ENCODE results near the gene OSBPL5. TPM values are rescaled to one million over a fixed set of nuclear protein-coding genes. Genes with fewer than 3 reads are reported as not detected.

The OSBPL5 gene
- total RNA-seq, 1 experiment from 2014 or later, result 16.1 TPM

DNA sequence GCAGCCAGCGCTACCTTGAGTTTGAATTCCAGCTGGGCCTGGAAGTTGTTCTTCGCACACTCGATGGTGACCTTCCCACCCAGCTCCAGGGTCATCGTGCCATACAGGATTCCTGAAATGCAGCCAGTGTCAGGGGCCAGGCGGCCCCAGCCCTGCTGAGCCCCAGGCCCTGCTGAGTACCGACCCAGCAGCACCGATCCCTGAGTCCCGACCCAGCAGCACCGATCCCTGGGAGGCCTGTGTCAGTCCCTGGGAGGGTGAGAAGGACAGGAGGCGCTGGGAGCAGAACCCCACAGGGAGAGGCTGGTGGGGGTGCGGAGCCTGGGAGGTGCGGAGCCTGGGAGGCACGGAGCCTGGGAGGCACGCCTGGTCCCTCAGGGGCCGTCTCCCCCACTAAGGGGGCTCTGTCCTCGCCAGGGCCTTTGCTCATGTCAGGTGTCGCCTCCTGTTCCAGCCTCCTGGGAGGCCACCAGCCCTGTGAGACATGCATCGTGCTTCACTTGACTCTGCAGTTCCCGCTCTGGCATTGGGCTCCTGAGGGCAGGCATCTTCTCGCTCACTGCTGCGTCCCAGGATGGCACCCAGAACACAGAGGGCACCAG, 70.8 kb downstream of the OSBPL5 start:
- Histone ChIP-seq H3K18ac (ENCODE audit: insufficient read length, low read depth, low read length) (no peak overlapping the region), H2BK15ac (ENCODE audit: low read depth, low read length) (no peak overlapping the region), H3K14ac (ENCODE audit: insufficient read depth, low read length) (no peak overlapping the region), H3K9me3 (ENCODE audit: control insufficient read depth, low read depth, low read length) (no peaks in the 10 kb centered on the region), H4K20me1 (ENCODE audit: control insufficient read depth, insufficient read depth, insufficient read length) (no peaks in the 10 kb centered on the region), H3T11ph (ENCODE audit: low read length) (no peak overlapping the region), H4K5ac (ENCODE audit: insufficient read length, low read depth, low read length) (no peak overlapping the region), H3K4me2 (ENCODE audit: insufficient read depth, insufficient read length, low read length) (no peak overlapping the region), H2AK5ac (ENCODE audit: insufficient read length, low read length) (no peak overlapping the region), H3K56ac (ENCODE audit: insufficient read length, low read depth, low read length) (no peak overlapping the region), H2BK5ac (ENCODE audit: insufficient read length, low read length) (no peak overlapping the region), H2AFZ (ENCODE audit: low read length) (no peak overlapping the region), H2BK12ac (ENCODE audit: insufficient read length, low read depth, low read length) (no peak overlapping the region), H4K8ac (replicated peaks; ENCODE audit: insufficient read length, low read depth, low read length) (no peak overlapping the region), H3K23ac (ENCODE audit: insufficient read length, low read depth, low read length) (no peak overlapping the region), H3K79me2 (ENCODE audit: insufficient read depth, low read length) (no peaks in the 10 kb centered on the region), H3K27ac (ENCODE audit: insufficient read length, low read depth, low read length) (no peak overlapping the region), H2BK120ac (ENCODE audit: low read depth, low read length, poor library complexity, severe bottlenecking) (no peak overlapping the region), H3K79me1 (ENCODE audit: insufficient read depth, low read depth, low read length, poor library complexity, severe bottlenecking) (no peaks in the 10 kb centered on the region), H3K4me1 (ENCODE audit: insufficient read depth, low read length) (no peaks in the 10 kb centered on the region), H3K27me3 (ENCODE audit: insufficient read depth, low read length) (no peaks in the 10 kb centered on the region), H3K9ac (ENCODE audit: extremely low read depth, insufficient read length, low read length) (no peak overlapping the region), H4K91ac (ENCODE audit: insufficient read length, low read depth, low read length) (no peak overlapping the region), H3K4ac (ENCODE audit: low read depth, low read length) (no peak overlapping the region), H2BK20ac (ENCODE audit: low read depth, low read length, poor library complexity, severe bottlenecking) (no peak overlapping the region), H3K23me2 (ENCODE audit: insufficient read length, low read depth, low read length, poor library complexity, severe bottlenecking) (no peaks in the 10 kb centered on the region)
- TF ChIP-seq, protein P1, sequence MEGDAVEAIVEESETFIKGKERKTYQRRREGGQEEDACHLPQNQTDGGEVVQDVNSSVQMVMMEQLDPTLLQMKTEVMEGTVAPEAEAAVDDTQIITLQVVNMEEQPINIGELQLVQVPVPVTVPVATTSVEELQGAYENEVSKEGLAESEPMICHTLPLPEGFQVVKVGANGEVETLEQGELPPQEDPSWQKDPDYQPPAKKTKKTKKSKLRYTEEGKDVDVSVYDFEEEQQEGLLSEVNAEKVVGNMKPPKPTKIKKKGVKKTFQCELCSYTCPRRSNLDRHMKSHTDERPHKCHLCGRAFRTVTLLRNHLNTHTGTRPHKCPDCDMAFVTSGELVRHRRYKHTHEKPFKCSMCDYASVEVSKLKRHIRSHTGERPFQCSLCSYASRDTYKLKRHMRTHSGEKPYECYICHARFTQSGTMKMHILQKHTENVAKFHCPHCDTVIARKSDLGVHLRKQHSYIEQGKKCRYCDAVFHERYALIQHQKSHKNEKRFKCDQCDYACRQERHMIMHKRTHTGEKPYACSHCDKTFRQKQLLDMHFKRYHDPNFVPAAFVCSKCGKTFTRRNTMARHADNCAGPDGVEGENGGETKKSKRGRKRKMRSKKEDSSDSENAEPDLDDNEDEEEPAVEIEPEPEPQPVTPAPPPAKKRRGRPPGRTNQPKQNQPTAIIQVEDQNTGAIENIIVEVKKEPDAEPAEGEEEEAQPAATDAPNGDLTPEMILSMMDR (conservative IDR thresholded peaks at IDR 0.05), result no peak
- Mint-ChIP-seq H3K27ac (no peak overlapping the region), H3K27me3 (ENCODE audit: low read depth) (peaks cover 3% of the 10 kb centered on the region; the same call in 1 of the 2 replicates), H3K9me3 (peaks cover 4 to 5% of the 10 kb centered on the region in 2 experiments; a peak in 2 of 5 replicates), H3K36me3 (ENCODE audit: insufficient read depth in 1 of 3, low read depth in 3 of 3) (peaks cover under 1 to 8% (median 2%) of the 10 kb centered on the region in 3 experiments; a peak in 6 of 7 replicates), H3K4me1 (peaks cover 12 to 24% of the 10 kb centered on the region in 2 experiments), H3K4me3 (no peak overlapping the region)
- WGBS (ENCODE audit: extremely low coverage, insufficient read length, low lambda C conversion rate), result no CpG with 5 or more reads among the region's 21 CpGs
- DNase-seq, result no peak
